ENCODE results near the gene PAOX. TPM values are rescaled to one million over a fixed set of nuclear protein-coding genes. Genes with fewer than 3 reads are reported as not detected.
A peak's percentile ranks its signal among the peaks of the same experiment; 100 is the strongest.

Gene PAOX
- total and polyA plus RNA-seq, 7 donors, result 2.4 to 5.2 (median 3.5) TPM

GRCh38 chr10:133418289-133418993 is 39.4 kb downstream of the PAOX start:
- TF ChIP-seq CTCF (IDR thresholded peaks at IDR 0.05), result no peak
- Histone ChIP-seq H3K4me3 (no peak overlapping the region), H3K36me3 (ENCODE audit: insufficient read depth in 1 of 2, low read depth in 1 of 2) (peaks cover 0 to 47% of the 10 kb centered on the region in 2 donors), H3K4me1 (peaks cover 3% of the 10 kb centered on the region), H3K27me3 (ENCODE audit: insufficient read depth in 3 of 3, low read length in 2 of 3) (peaks cover 0 to 15% (median 7%) of the 10 kb centered on the region in 3 donors), H3K9me3 (no peaks in the 10 kb centered on the region), H3K27ac (no peak overlapping the region)
- ATAC-seq (no peak), DNase-seq (no peak)
- whole genome bisulfite sequencing, 3 donors, result 95 to 99% (median 96%) methylated on average over 14 of the region's 14 CpGs
- intact Hi-C loops (cut with DNase I), result no loop called here

- Histone ChIP-seq H3K4me1 (peaks cover 3% of the 10 kb centered on the region), H3K27me3 (ENCODE audit: insufficient read depth in 3 of 3, low read length in 2 of 3) (peaks cover 0 to 15% (median 8%) of the 10 kb centered on the region in 3 donors), H3K4me3 (no peak overlapping the region), H3K9me3 (no peaks in the 10 kb centered on the region), H3K36me3 (ENCODE audit: insufficient read depth in 1 of 2, low read depth in 1 of 2) (peaks cover 0 to 44% of the 10 kb centered on the region in 2 donors), H3K27ac (no peak overlapping the region)
- intact Hi-C loops (cut with DNase I), result no loop called here
- WGBS, 3 donors, result 91 to 94% (median 93%) methylated on average over 34 of the region's 34 CpGs
- DNase-seq (peak in 1 of 2 donors; percentile 48), ATAC-seq (no peak)
- no peak for TF ChIP-seq CTCF (IDR thresholded peaks at IDR 0.05)
Measured at GRCh38 chr10:133419211-133419950, 40.3 kb downstream of the PAOX start.

DNA sequence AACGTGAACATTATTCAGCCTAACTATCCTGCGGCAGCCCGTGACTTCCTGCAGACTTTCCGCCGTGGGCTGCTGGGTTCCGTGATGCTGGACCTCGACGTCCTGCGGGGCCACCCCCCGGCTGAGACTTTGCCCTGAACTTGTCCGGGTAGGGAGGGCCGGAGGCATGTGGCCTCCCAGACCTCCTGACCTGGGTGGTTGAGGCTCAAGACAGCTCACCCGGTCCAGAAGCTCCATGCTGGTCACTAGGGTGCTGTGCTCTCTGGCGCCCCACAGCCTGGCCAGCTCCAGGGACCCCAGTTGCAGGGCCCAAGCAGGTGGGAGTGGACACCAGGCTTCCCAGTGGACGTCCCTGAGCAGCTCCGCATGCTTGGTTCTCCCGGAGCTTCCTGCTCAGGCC is 41.0 kb downstream of the PAOX start:
- Histone ChIP-seq H3K27ac (no peak overlapping the region), H3K4me3 (no peak overlapping the region), H3K4me1 (peaks cover 3% of the 10 kb centered on the region), H3K36me3 (ENCODE audit: insufficient read depth in 1 of 2, low read depth in 1 of 2) (peaks cover 0 to 42% of the 10 kb centered on the region in 2 donors), H3K27me3 (ENCODE audit: insufficient read depth in 3 of 3, low read length in 2 of 3) (peaks cover 0 to 15% (median 8%) of the 10 kb centered on the region in 3 donors), H3K9me3 (no peaks in the 10 kb centered on the region)
- DNase-seq, result no peak
- intact Hi-C loops (cut with DNase I), result no loop called here
- 91 to 92% (median 92%) methylated on average over 17 of the region's 17 CpGs for WGBS, 3 donors
- ATAC-seq, result no peak
- TF ChIP-seq CTCF (IDR thresholded peaks at IDR 0.05), result no peak

GRCh38 chr10:133420579-133420978 is 41.5 kb downstream of the PAOX start:
- DNase-seq (no peak), ATAC-seq (no peak)
- Histone ChIP-seq H3K36me3 (ENCODE audit: insufficient read depth in 1 of 2, low read depth in 1 of 2) (peaks cover 0 to 36% of the 10 kb centered on the region in 2 donors), H3K4me3 (no peak overlapping the region), H3K4me1 (peaks cover 3% of the 10 kb centered on the region), H3K27me3 (ENCODE audit: insufficient read depth in 3 of 3, low read length in 2 of 3) (peaks cover 0 to 15% (median 8%) of the 10 kb centered on the region in 3 donors), H3K9me3 (no peaks in the 10 kb centered on the region), H3K27ac (no peak overlapping the region)
- intact Hi-C loops (cut with DNase I), result no loop called here
- 91 to 97% (median 96%) methylated on average over 6 of the region's 6 CpGs for whole genome bisulfite sequencing, 3 donors
- no peak for TF ChIP-seq CTCF (IDR thresholded peaks at IDR 0.05)

Measured in psoas muscle (tissue), 8 donors.